D721Med (cell line): ENCODE results near the gene TMEM235.

Experiments
- DNase-seq: peaks from one replicate; pipeline ENCODE4 v3.0.0; 2011; ENCODE audit warnings: low spot score; ENCODE audit not compliant: insufficient read length
- FAIRE-seq: peaks from 2 replicates; lab custom pipeline; 2011; peaks lifted over from hg19 to GRCh38; lab: Jason Lieb, UNC
- CTCF ChIP-seq: IDR thresholded peaks from 2 replicates; pipeline ENCODE4 v1.5.1; 2012; ENCODE audit warnings: mild to moderate bottlenecking, control low read depth; ENCODE audit not compliant: insufficient read depth; ENCODE audit errors: missing control alignments

TMEM235 gene

GRCh38 chr17:78257810-78258322 lies 26.4 kb downstream of the TMEM235 start:
- DNase-seq, result no peak
- no peak for FAIRE-seq
- no peak for TF ChIP-seq CTCF

GRCh38 chr17:78258323-78259191 lies 27.1 kb downstream of the TMEM235 start:
- DNase-seq, result no peak
- no peak for TF ChIP-seq CTCF
- no peak for FAIRE-seq

GRCh38 chr17:78259192-78259554 lies 27.7 kb downstream of the TMEM235 start:
- TF ChIP-seq CTCF, result no peak
- no peak for DNase-seq

GRCh38 chr17:78263063-78263735 lies 31.8 kb downstream of the TMEM235 start:
- no peak for DNase-seq
- TF ChIP-seq CTCF, result no peak
- no peak for FAIRE-seq

More at GRCh38 chr17:78259192-78259554, 27.7 kb downstream of the TMEM235 start:
- FAIRE-seq, result no peak

GRCh38 chr17:78263736-78264340 lies 32.4 kb downstream of the TMEM235 start:
- FAIRE-seq, result no peak
- DNase-seq, result no peak
- no peak for TF ChIP-seq CTCF

GRCh38 chr17:78264590-78264989 lies 33.2 kb downstream of the TMEM235 start:
- FAIRE-seq (no peak), DNase-seq (no peak)
- TF ChIP-seq CTCF, result no peak

GRCh38 chr17:78265121-78265520 lies 33.7 kb downstream of the TMEM235 start:
- no peak for TF ChIP-seq CTCF
- no peak for DNase-seq
- no peak for FAIRE-seq
